Measurements from ENCODE around the gene RGS12.

The RGS12 gene

GRCh38 chr4:3307486-3307885, 14.7 kb downstream of the RGS12 start:
- no peak overlapping the region for H3K4me3 ChIP-seq (ENCODE audit: low read depth, low read length)
- DNase-seq (ENCODE audit: low read depth), result no peak
- no peak for TF ChIP-seq CTCF (IDR thresholded peaks at IDR 0.05; ENCODE audit: control insufficient read depth, extremely low read depth, insufficient read depth)

- H3K4me3 ChIP-seq (ENCODE audit: low read depth, low read length), result no peak overlapping the region
- DNase-seq (ENCODE audit: low read depth), result no peak
- no peak for TF ChIP-seq CTCF (IDR thresholded peaks at IDR 0.05; ENCODE audit: control insufficient read depth, extremely low read depth, insufficient read depth)
Observed at GRCh38 chr4:3307891-3308575, 15.2 kb downstream of the RGS12 start.

GRCh38 chr4:3308691-3309090, 15.9 kb downstream of the RGS12 start:
- no peak overlapping the region for H3K4me3 ChIP-seq (ENCODE audit: low read depth, low read length)
- no peak for TF ChIP-seq CTCF (IDR thresholded peaks at IDR 0.05; ENCODE audit: control insufficient read depth, extremely low read depth, insufficient read depth)
- DNase-seq (ENCODE audit: low read depth), result no peak

GRCh38 chr4:3310301-3311094, 17.7 kb downstream of the RGS12 start:
- DNase-seq (ENCODE audit: low read depth), result no peak
- H3K4me3 ChIP-seq (ENCODE audit: low read depth, low read length), result no peak overlapping the region
- no peak for TF ChIP-seq CTCF (IDR thresholded peaks at IDR 0.05; ENCODE audit: control insufficient read depth, extremely low read depth, insufficient read depth)

- no peak overlapping the region for H3K4me3 ChIP-seq (ENCODE audit: low read depth, low read length)
- DNase-seq (ENCODE audit: low read depth), result no peak
- TF ChIP-seq CTCF (IDR thresholded peaks at IDR 0.05; ENCODE audit: control insufficient read depth, extremely low read depth, insufficient read depth), result no peak
Observed at GRCh38 chr4:3311095-3311372, 18.2 kb downstream of the RGS12 start.

GRCh38 chr4:3311489-3312171, 18.8 kb downstream of the RGS12 start:
- no peak for TF ChIP-seq CTCF (IDR thresholded peaks at IDR 0.05; ENCODE audit: control insufficient read depth, extremely low read depth, insufficient read depth)
- DNase-seq (ENCODE audit: low read depth), result no peak
- H3K4me3 ChIP-seq (ENCODE audit: low read depth, low read length), result no peak overlapping the region

Measured in LNCaP clone FGC (cell line).